H1 (cell line): ENCODE results near the gene CDH11. TPM values are rescaled to one million over a fixed set of nuclear protein-coding genes. Genes with fewer than 3 reads are reported as not detected.

Experiments used
- CTCF ChIA-PET: fragments of 300-600 bp; sonication (Branson Sonifier 250); formaldehyde crosslinking; loops from one replicate; lab custom pipeline; 2021; ENCODE audit not compliant: partially characterized antibody; lab: Charles Lee
- POLR2A ChIA-PET: fragments of 300-600 bp; sonication (Branson Sonifier 250); formaldehyde crosslinking; loops from one replicate; lab custom pipeline; 2021; ENCODE audit warnings: inconsistent platforms; ENCODE audit not compliant: partially characterized antibody; lab: Charles Lee
- DNase-seq, 2 experiments: peaks; one replicate each; pipeline versions ENCODE4 v3.0.0 to v3.0.0-alpha.2; 2010 to 2022; ENCODE audit warnings: low spot score in 2 of 2, low read depth in 1 of 2, mixed read lengths in 1 of 2
- FAIRE-seq: peaks from 2 replicates; lab custom pipeline; 2011; peaks lifted over from hg19 to GRCh38; lab: Jason Lieb, UNC
- H2AFZ ChIP-seq: 2 replicates; pipeline ENCODE4 v1.8.1; 2012; ENCODE audit warnings: low read length, inconsistent platforms
- H2AK5ac ChIP-seq: 2 replicates; pipeline ENCODE4 v1.6.1; 2013; ENCODE audit warnings: low read depth, low read length
- H2BK120ac ChIP-seq: replicated peaks from 2 replicates; pipeline ENCODE3; 2013; ENCODE audit warnings: low read depth, low read length, inconsistent platforms
- H2BK12ac ChIP-seq: 2 replicates; pipeline ENCODE4 v1.6.1; 2013; ENCODE audit warnings: low read depth, low read length
- H2BK15ac ChIP-seq: 2 replicates; pipeline ENCODE4 v1.6.1; 2013; ENCODE audit warnings: low read length
- H2BK20ac ChIP-seq: 2 replicates; pipeline ENCODE4 v1.6.1; 2013; ENCODE audit warnings: low read length
- H2BK5ac ChIP-seq: 2 replicates; pipeline ENCODE4 v1.6.1; 2013; ENCODE audit warnings: low read depth, low read length
- H3K14ac ChIP-seq: 2 replicates; pipeline ENCODE4 v1.6.1; 2013; ENCODE audit warnings: inconsistent platforms; ENCODE audit not compliant: insufficient read length
- H3K18ac ChIP-seq: 2 replicates; pipeline ENCODE4 v1.6.1; 2013; ENCODE audit warnings: low read length; ENCODE audit errors: extremely low read depth
- H3K23ac ChIP-seq: 2 replicates; pipeline ENCODE4 v1.6.1; 2013; ENCODE audit warnings: inconsistent platforms; ENCODE audit not compliant: insufficient read length
- H3K23me2 ChIP-seq: 2 replicates; pipeline ENCODE4 v1.6.1; 2013; ENCODE audit warnings: low read depth, low read length
- H3K27ac ChIP-seq: 2 replicates; pipeline ENCODE4 v1.6.1; 2011; ENCODE audit warnings: low read depth, low read length, inconsistent platforms
- H3K27me3 ChIP-seq, 4 experiments: replicated peaks in 1 of 4; 1 replicate in 1 of 4; 2 replicates in 3 of 4; pipeline versions ENCODE4 v1.6.1 to v1.8.1; 2011 to 2013; ENCODE audit warnings: low read length in 3 of 4, mild to moderate bottlenecking in 3 of 4, inconsistent platforms in 2 of 4, mixed read lengths in 2 of 4, moderate library complexity in 1 of 4; ENCODE audit not compliant: control insufficient read depth in 3 of 4, insufficient read depth in 3 of 4; ENCODE audit errors: extremely low read depth in 1 of 4
- H3K36me3 ChIP-seq, 4 experiments: 2 replicates each; pipeline versions ENCODE4 v1.6.1 to v1.8.1; 2011 to 2013; ENCODE audit warnings: mild to moderate bottlenecking in 4 of 4, low read length in 3 of 4, moderate library complexity in 2 of 4, control low read depth in 1 of 4, inconsistent platforms in 1 of 4; ENCODE audit not compliant: insufficient read depth in 4 of 4, control insufficient read depth in 2 of 4
- H3K4ac ChIP-seq: replicated peaks from 2 replicates; pipeline ENCODE3; 2013; ENCODE audit warnings: low read length, low read depth, mixed read lengths, inconsistent platforms; ENCODE audit not compliant: insufficient read length
- H3K4me1 ChIP-seq, 4 experiments: replicated peaks in 1 of 4; 1 replicate in 1 of 4; 2 replicates in 3 of 4; pipeline versions ENCODE4 v1.6.1 to v1.8.1; 2011 to 2013; ENCODE audit warnings: low read length in 3 of 4, inconsistent platforms in 2 of 4, mixed read lengths in 1 of 4; ENCODE audit not compliant: insufficient read depth in 4 of 4, control insufficient read depth in 3 of 4
- H3K4me2 ChIP-seq, 2 experiments: 2 replicates each; pipeline versions ENCODE4 v1.6.1 to v1.8.1; 2011 to 2013; ENCODE audit warnings: low read depth in 2 of 2, low read length in 2 of 2, control low read depth in 1 of 2, inconsistent platforms in 1 of 2, mild to moderate bottlenecking in 1 of 2; ENCODE audit not compliant: insufficient read depth in 1 of 2
- H3K4me3 ChIP-seq, 4 experiments: fragments of 200-600, 300-600 bp in 1 of 4; sonication (generic), shearing (Covaris generic), sonication (Bioruptor Twin) in 1 of 4; 2 replicates each; pipeline versions ENCODE4 v1.5.1 to v1.8.1; 2011 to 2016; ENCODE audit warnings: low read length in 4 of 4, low read depth in 3 of 4, control low read depth in 2 of 4, inconsistent platforms in 2 of 4, mild to moderate bottlenecking in 2 of 4, mixed read lengths in 1 of 4, moderate library complexity in 1 of 4; ENCODE audit not compliant: insufficient read depth in 2 of 4; ENCODE audit errors: extremely low read depth in 1 of 4
- H3K56ac ChIP-seq: replicated peaks from 2 replicates; pipeline ENCODE3; 2013; ENCODE audit warnings: low read depth, mild to moderate bottlenecking, mixed read lengths, low read length, inconsistent platforms; ENCODE audit not compliant: insufficient read length
- H3K79me1 ChIP-seq: 2 replicates; pipeline ENCODE4 v1.6.1; 2013; ENCODE audit warnings: low read depth, low read length, control low read depth
- H3K79me2 ChIP-seq, 2 experiments: 2 replicates each; pipeline versions ENCODE4 v1.6.1 to v1.8.1; 2012 to 2013; ENCODE audit warnings: low read length in 2 of 2, mild to moderate bottlenecking in 2 of 2, inconsistent platforms in 1 of 2; ENCODE audit not compliant: insufficient read depth in 2 of 2, control insufficient read depth in 1 of 2
- H3K9ac ChIP-seq, 4 experiments: replicated peaks in 1 of 4; 1 replicate in 1 of 4; 2 replicates in 3 of 4; pipeline versions ENCODE4 v1.6.1 to v1.8.1; 2011 to 2013; ENCODE audit warnings: low read depth in 3 of 4, low read length in 3 of 4, control low read depth in 2 of 4, mild to moderate bottlenecking in 2 of 4, moderate library complexity in 2 of 4, inconsistent platforms in 1 of 4; ENCODE audit errors: extremely low read depth in 1 of 4
- H3K9me3 ChIP-seq, 2 experiments: 2 replicates each; pipeline versions ENCODE4 v1.6.1 to v1.8.1; 2012 to 2013; ENCODE audit warnings: mild to moderate bottlenecking in 2 of 2, moderate library complexity in 2 of 2, control low read depth in 1 of 2, inconsistent platforms in 1 of 2, low read depth in 1 of 2, low read length in 1 of 2, mixed read lengths in 1 of 2; ENCODE audit not compliant: insufficient read depth in 2 of 2
- H4K20me1 ChIP-seq, 2 experiments: replicated peaks in 1 of 2; 2 replicates each; pipeline versions ENCODE3 to v1.8.1; 2011 to 2013; ENCODE audit warnings: inconsistent platforms in 2 of 2, low read length in 2 of 2, mild to moderate bottlenecking in 1 of 2; ENCODE audit not compliant: insufficient read depth in 2 of 2, control insufficient read depth in 1 of 2
- H4K5ac ChIP-seq: 2 replicates; pipeline ENCODE4 v1.6.1; 2013; ENCODE audit warnings: low read length, low read depth, mixed read lengths, inconsistent platforms; ENCODE audit not compliant: insufficient read length
- H4K8ac ChIP-seq: 2 replicates; pipeline ENCODE4 v1.8.0; 2013; ENCODE audit warnings: mild to moderate bottlenecking, moderate library complexity, low read length, inconsistent platforms; ENCODE audit not compliant: insufficient read depth; ENCODE audit errors: extremely low read depth
- H4K91ac ChIP-seq: replicated peaks from 2 replicates; pipeline ENCODE3; 2013; ENCODE audit warnings: low read length, mixed read lengths, inconsistent platforms; ENCODE audit not compliant: insufficient read length
- CHD1 ChIP-seq: IDR thresholded peaks from 2 replicates; pipeline ENCODE4 v1.6.1; 2012; ENCODE audit warnings: low read depth, low read length, improper control_type of control experiment
- CTBP2 ChIP-seq: IDR thresholded peaks from 2 replicates; pipeline ENCODE4 v1.7.0; 2011; ENCODE audit warnings: borderline replicate concordance, mild to moderate bottlenecking, moderate library complexity, mixed read lengths, low read length; ENCODE audit not compliant: insufficient read depth, insufficient read length
- HDAC6 ChIP-seq: IDR thresholded peaks from one replicate; pipeline ENCODE4 v1.7.1; 2012; ENCODE audit warnings: low read depth, mild to moderate bottlenecking, inconsistent platforms, low read length, moderate library complexity
- JUN ChIP-seq: IDR thresholded peaks from 2 replicates; pipeline ENCODE4 v1.6.1; 2011; ENCODE audit warnings: low read depth, mild to moderate bottlenecking, improper control_type of control experiment, low read length
- JUND ChIP-seq: IDR thresholded peaks from 2 replicates; pipeline ENCODE4 v1.6.1; 2011; ENCODE audit warnings: mild to moderate bottlenecking, improper control_type of control experiment, low read length
- KDM1A ChIP-seq: fragments of 200-600, 300-600 bp; sonication (generic); IDR thresholded peaks from 2 replicates; pipeline ENCODE4 v1.7.1; 2016; ENCODE audit warnings: mild to moderate bottlenecking, low read length, borderline replicate concordance
- NANOG ChIP-seq: IDR thresholded peaks from 2 replicates; pipeline ENCODE4 v1.6.1; 2011; ENCODE audit warnings: low read length, low read depth, mild to moderate bottlenecking, inconsistent platforms; ENCODE audit not compliant: insufficient read depth, poor library complexity, severe bottlenecking
- POLR2AphosphoS5 ChIP-seq: IDR thresholded peaks from 2 replicates; pipeline ENCODE4 v1.6.1; 2011; ENCODE audit warnings: low read depth, low read length
- TAF1 ChIP-seq: IDR thresholded peaks from 2 replicates; pipeline ENCODE4 v1.6.1; 2011; ENCODE audit warnings: mild to moderate bottlenecking, low read depth, low read length
- WGBS, 2 experiments: shearing (Covaris generic) in 1 of 2; methylation state at CpG; one replicate each; pipeline versions ENCODE4 v1.1.6 to v1.1.7; 2013 to 2015; ENCODE audit warnings: low lambda C conversion rate in 2 of 2, mixed read lengths in 2 of 2, inconsistent platforms in 1 of 2, low coverage in 1 of 2, missing lambda C conversion rate in 1 of 2; ENCODE audit not compliant: insufficient replicate concordance in 2 of 2, insufficient coverage in 1 of 2, insufficient read length in 1 of 2; ENCODE audit errors: extremely low coverage in 1 of 2, missing lambda C conversion rate in 1 of 2; 5-methylcytosine and 5-hydroxymethylcytosine counted together
- polyA plus RNA-seq, 7 experiments: library from polyadenylated mRNA; depleted of rRNA in 3 of 7; stranded (reverse) in 5 of 7; unstranded in 2 of 7; fragments of >200 nt in 5 of 7; fragments of 200-250 nt in 2 of 7; gene quantifications; 1 replicate in 5 of 7; 2 replicates in 1 of 7; 4 replicates in 1 of 7; pipeline versions ENCODE4 v1.2.1 to v1.2.3, GENCODE V29; 2011 to 2013; ENCODE audit warnings: missing spikeins in 2 of 7, mixed read lengths in 2 of 7
- total RNA-seq: library from RNA; stranded (reverse); fragmentation: NEBNext Ultra II Directional; extraction: Animal tissue kit (Norgen Biotek cat#: 25700); gene quantifications from 2 replicates; pipeline ENCODE4 v1.2.1, GENCODE V29; 2021

CDH11 gene
- total and polyA plus RNA-seq, 2 of the 8 experiments (the other 6 are each of a cell fraction or from before 2014, with no cell fraction given), result 3.3 to 8.4 TPM

- Histone ChIP-seq H2BK12ac (no peak overlapping the region), H3K27ac (no peak overlapping the region), H4K91ac (no peak overlapping the region), H3K23ac (no peak overlapping the region), H3K23me2 (no peaks in the 10 kb centered on the region), H3K9ac (no peak overlapping the region), H2AK5ac (no peak overlapping the region), H3K4me3 (no peak overlapping the region), H3K18ac (no peak overlapping the region), H3K14ac (no peak overlapping the region), H3K9me3 (no peaks in the 10 kb centered on the region), H3K27me3 (no peaks in the 10 kb centered on the region), H3K79me2 (no peaks in the 10 kb centered on the region), H3K4me1 (peaks cover 0 to 3% (median 0%) of the 10 kb centered on the region in 4 experiments; a peak in 2 of 7 replicates), H3K4me2 (no peak overlapping the region), H2BK120ac (no peak overlapping the region), H4K8ac (peak overlapping the region; percentile 74), H2AFZ (no peak overlapping the region), H4K20me1 (no peaks in the 10 kb centered on the region), H3K4ac (no peak overlapping the region), H3K36me3 (no peaks in the 10 kb centered on the region), H2BK15ac (no peak overlapping the region), H4K5ac (no peak overlapping the region), H3K56ac (no peak overlapping the region), H2BK5ac (no peak overlapping the region), H2BK20ac (no peak overlapping the region), H3K79me1 (no peaks in the 10 kb centered on the region)
- ChIA-PET POLR2A (no interaction called here), CTCF (interaction anchor here (0.6 to 1.2 kb wide), 2 partner anchors 28 to 36 kb away, joined by 3 read pairs; no protein-coding TSS in a partner anchor)
- DNase-seq, result no peak
- WGBS, 2 experiments, result 95% methylated on average over 16 of the region's 16 CpGs; no CpG with 5 or more reads in 1 of the 2 experiments
- FAIRE-seq, result no peak
- TF ChIP-seq HDAC6 (no peak), CTBP2 (no peak), POLR2AphosphoS5 (no peak), JUN (no peak), KDM1A (no peak), NANOG (no peak), CHD1 (no peak), JUND (no peak), TAF1 (no peak)
Observed at GRCh38 chr16:65004570-65004969, 117.3 kb downstream of the CDH11 start.
